ENCODE measurements around the gene SLCO2B1. TPM values are rescaled to one million over a fixed set of nuclear protein-coding genes. Genes with fewer than 3 reads are reported as not detected.

SLCO2B1 gene
- total RNA-seq, 1 donor from 2014 or later = 0.18 TPM

GRCh38 chr11:75107187-75107586, 43.7 kb upstream of the SLCO2B1 start:
- ChIA-PET POLR2A (no interaction called here), CTCF (no interaction called here)
- Mint-ChIP-seq H3K27me3 (peaks cover 15% of the 10 kb centered on the region), H3K27ac (no peak overlapping the region), H3K4me3 (no peak overlapping the region), H3K4me1 (no peaks in the 10 kb centered on the region), H3K36me3 (ENCODE audit: low read depth) (no peaks in the 10 kb centered on the region), H3K9me3 (peaks cover 12% of the 10 kb centered on the region)
- DNase-seq (no peak), ATAC-seq (ENCODE audit: low read depth) (no peak)
- intact Hi-C loops (cut with micrococcal nuclease) = no loop called here
- TF ChIP-seq CTCF (IDR thresholded peaks at IDR 0.05) = no peak

GRCh38 chr11:75112200-75112599, 38.7 kb upstream of the SLCO2B1 start:
- Mint-ChIP-seq H3K36me3 (ENCODE audit: low read depth) (no peaks in the 10 kb centered on the region), H3K9me3 (peaks cover 28% of the 10 kb centered on the region), H3K4me1 (no peaks in the 10 kb centered on the region), H3K27me3 (peaks cover 17% of the 10 kb centered on the region), H3K4me3 (no peak overlapping the region), H3K27ac (no peak overlapping the region)
- no peak for ATAC-seq (ENCODE audit: low read depth)
- intact Hi-C loops (cut with micrococcal nuclease) = no loop called here
- CTCF ChIA-PET = no interaction called here
- TF ChIP-seq CTCF (IDR thresholded peaks at IDR 0.05) = no peak
- POLR2A ChIA-PET = no interaction called here
- no peak for DNase-seq

- DNase-seq (no peak), ATAC-seq (ENCODE audit: low read depth) (no peak)
- POLR2A ChIA-PET = no interaction called here
- Mint-ChIP-seq H3K4me3 (no peak overlapping the region), H3K27me3 (peaks cover 20% of the 10 kb centered on the region), H3K36me3 (ENCODE audit: low read depth) (no peaks in the 10 kb centered on the region), H3K9me3 (peaks cover 28% of the 10 kb centered on the region), H3K4me1 (no peaks in the 10 kb centered on the region), H3K27ac (no peak overlapping the region)
- no peak for TF ChIP-seq CTCF (IDR thresholded peaks at IDR 0.05)
- CTCF ChIA-PET = no interaction called here
- intact Hi-C loops (cut with micrococcal nuclease) = no loop called here
Measured at GRCh38 chr11:75113030-75113429, 37.9 kb upstream of the SLCO2B1 start.

GRCh38 chr11:75114465-75114864, 36.4 kb upstream of the SLCO2B1 start:
- Mint-ChIP-seq H3K4me1 (no peaks in the 10 kb centered on the region), H3K4me3 (no peak overlapping the region), H3K27ac (no peak overlapping the region), H3K9me3 (peaks cover 28% of the 10 kb centered on the region), H3K27me3 (peaks cover 23% of the 10 kb centered on the region), H3K36me3 (ENCODE audit: low read depth) (no peaks in the 10 kb centered on the region)
- ATAC-seq (ENCODE audit: low read depth) (no peak), DNase-seq (no peak)
- intact Hi-C loops (cut with micrococcal nuclease) = no loop called here
- CTCF ChIA-PET = no interaction called here
- TF ChIP-seq CTCF (IDR thresholded peaks at IDR 0.05) = no peak
- POLR2A ChIA-PET = no interaction called here

GRCh38 chr11:75118577-75118976, 32.3 kb upstream of the SLCO2B1 start:
- ATAC-seq (ENCODE audit: low read depth) = no peak
- Mint-ChIP-seq H3K36me3 (ENCODE audit: low read depth) (no peaks in the 10 kb centered on the region), H3K27ac (no peak overlapping the region), H3K9me3 (peaks cover 9% of the 10 kb centered on the region), H3K27me3 (peaks cover 25% of the 10 kb centered on the region), H3K4me1 (no peaks in the 10 kb centered on the region), H3K4me3 (no peak overlapping the region)
- no peak for DNase-seq
- intact Hi-C loops (cut with micrococcal nuclease) = no loop called here
- no peak for TF ChIP-seq CTCF (IDR thresholded peaks at IDR 0.05)
- ChIA-PET POLR2A (no interaction called here), CTCF (no interaction called here)
